ENCODE data around the gene GPC6. TPM values are rescaled to one million over a fixed set of nuclear protein-coding genes. Genes with fewer than 3 reads are reported as not detected.

Gene GPC6
- total RNA-seq, 1 donor from 2014 or later, result not detected

- ChIA-PET POLR2A (no interaction called here), CTCF (no interaction called here)
- Mint-ChIP-seq H3K4me1 (no peaks in the 10 kb centered on the region), H3K36me3 (ENCODE audit: low read depth) (no peaks in the 10 kb centered on the region), H3K27ac (no peak overlapping the region), H3K27me3 (no peaks in the 10 kb centered on the region), H3K9me3 (peaks cover 2% of the 10 kb centered on the region), H3K4me3 (no peak overlapping the region)
- TF ChIP-seq CTCF (IDR thresholded peaks at IDR 0.05), result no peak
- DNase-seq, result no peak
- intact Hi-C loops (cut with micrococcal nuclease), result no loop called here
- ATAC-seq (ENCODE audit: low read depth), result no peak
Observed at GRCh38 chr13:93628136-93628797, 401.7 kb downstream of the GPC6 start.

- Mint-ChIP-seq H3K36me3 (ENCODE audit: low read depth) (no peaks in the 10 kb centered on the region), H3K4me3 (no peak overlapping the region), H3K27me3 (no peaks in the 10 kb centered on the region), H3K9me3 (peaks cover 3% of the 10 kb centered on the region), H3K4me1 (no peaks in the 10 kb centered on the region), H3K27ac (no peak overlapping the region)
- TF ChIP-seq CTCF (IDR thresholded peaks at IDR 0.05), result no peak
- intact Hi-C loops (cut with micrococcal nuclease), result no loop called here
- ChIA-PET POLR2A (no interaction called here), CTCF (no interaction called here)
- no peak for ATAC-seq (ENCODE audit: low read depth)
- DNase-seq, result no peak
Observed at GRCh38 chr13:93635616-93636032, 409.0 kb downstream of the GPC6 start.

GRCh38 chr13:93637852-93638251, 411.2 kb downstream of the GPC6 start:
- no peaks in the 10 kb centered on the region for H3K4me1 Mint-ChIP-seq
- no peaks in the 10 kb centered on the region for H3K36me3 Mint-ChIP-seq (ENCODE audit: low read depth)
- DNase-seq (no peak), ATAC-seq (ENCODE audit: low read depth) (no peak)
- no peak overlapping the region for H3K27ac Mint-ChIP-seq
- no peak for TF ChIP-seq CTCF (IDR thresholded peaks at IDR 0.05)
- ChIA-PET CTCF (no interaction called here), POLR2A (no interaction called here)
- peaks cover 2% of the 10 kb centered on the region for H3K9me3 Mint-ChIP-seq
- intact Hi-C loops (cut with micrococcal nuclease), result no loop called here
- no peak overlapping the region for H3K4me3 Mint-ChIP-seq
- H3K27me3 Mint-ChIP-seq, result no peaks in the 10 kb centered on the region

- ChIA-PET POLR2A (no interaction called here), CTCF (no interaction called here)
- no peaks in the 10 kb centered on the region for H3K36me3 Mint-ChIP-seq (ENCODE audit: low read depth)
- no peak overlapping the region for H3K27ac Mint-ChIP-seq
- ATAC-seq (ENCODE audit: low read depth) (no peak), DNase-seq (no peak)
- H3K9me3 Mint-ChIP-seq, result peaks cover 2% of the 10 kb centered on the region
- intact Hi-C loops (cut with micrococcal nuclease), result no loop called here
- no peaks in the 10 kb centered on the region for H3K4me1 Mint-ChIP-seq
- no peak for TF ChIP-seq CTCF (IDR thresholded peaks at IDR 0.05)
- H3K27me3 Mint-ChIP-seq, result no peaks in the 10 kb centered on the region
- H3K4me3 Mint-ChIP-seq, result no peak overlapping the region
Observed at GRCh38 chr13:93640452-93640851, 413.8 kb downstream of the GPC6 start.

- CTCF ChIA-PET, result no interaction called here
- ATAC-seq (ENCODE audit: low read depth), result no peak
- POLR2A ChIA-PET, result no interaction called here
- no peaks in the 10 kb centered on the region for H3K36me3 Mint-ChIP-seq (ENCODE audit: low read depth)
- DNase-seq, result no peak
- TF ChIP-seq CTCF (IDR thresholded peaks at IDR 0.05), result no peak
- H3K27me3 Mint-ChIP-seq, result no peaks in the 10 kb centered on the region
- no peaks in the 10 kb centered on the region for H3K4me1 Mint-ChIP-seq
- H3K4me3 Mint-ChIP-seq, result no peak overlapping the region
- H3K9me3 Mint-ChIP-seq, result peaks cover 3% of the 10 kb centered on the region
- intact Hi-C loops (cut with micrococcal nuclease), result no loop called here
- H3K27ac Mint-ChIP-seq, result no peak overlapping the region
Observed at GRCh38 chr13:93646245-93646644, 419.6 kb downstream of the GPC6 start.
